H9 (cell line): ENCODE measurements around the gene RANBP3. TPM values are rescaled to one million over a fixed set of nuclear protein-coding genes. Genes with fewer than 3 reads are reported as not detected.

Experiments used
- DNase-seq: peaks from one replicate; pipeline ENCODE4 v3.0.0-alpha.2; 2017
- H2AFZ ChIP-seq: one replicate; pipeline ENCODE4 v1.6.1; 2013; ENCODE audit warnings: mild to moderate bottlenecking, low read length, control low read depth, moderate library complexity
- H2AK5ac ChIP-seq: 2 replicates; pipeline ENCODE4 v1.6.1; 2013; ENCODE audit warnings: low read length, control low read depth, mixed read lengths; ENCODE audit not compliant: insufficient read length
- H2BK120ac ChIP-seq: one replicate; pipeline ENCODE4 v1.6.1; 2013; ENCODE audit warnings: low read depth, mild to moderate bottlenecking, low read length, control low read depth, inconsistent platforms; ENCODE audit not compliant: poor library complexity, severe bottlenecking
- H2BK12ac ChIP-seq: 2 replicates; pipeline ENCODE4 v1.6.1; 2013; ENCODE audit warnings: low read length, control low read depth, mixed read lengths, low read depth; ENCODE audit not compliant: insufficient read length
- H2BK15ac ChIP-seq: 2 replicates; pipeline ENCODE4 v1.6.1; 2013; ENCODE audit warnings: low read depth, low read length, control low read depth
- H2BK20ac ChIP-seq: one replicate; pipeline ENCODE4 v1.6.1; 2013; ENCODE audit warnings: low read depth, mild to moderate bottlenecking, low read length, control low read depth, inconsistent platforms; ENCODE audit not compliant: poor library complexity, severe bottlenecking
- H2BK5ac ChIP-seq: 2 replicates; pipeline ENCODE4 v1.6.1; 2013; ENCODE audit warnings: low read length, control low read depth, mixed read lengths; ENCODE audit not compliant: insufficient read length
- H3K14ac ChIP-seq: 2 replicates; pipeline ENCODE4 v1.6.1; 2013; ENCODE audit warnings: low read length, control low read depth; ENCODE audit not compliant: insufficient read depth
- H3K18ac ChIP-seq: 2 replicates; pipeline ENCODE4 v1.6.1; 2013; ENCODE audit warnings: low read depth, mild to moderate bottlenecking, mixed read lengths, low read length, control low read depth; ENCODE audit not compliant: insufficient read length
- H3K23ac ChIP-seq: 2 replicates; pipeline ENCODE4 v1.6.1; 2013; ENCODE audit warnings: low read length, control low read depth, mixed read lengths, low read depth; ENCODE audit not compliant: insufficient read length
- H3K23me2 ChIP-seq: 2 replicates; pipeline ENCODE4 v1.6.1; 2013; ENCODE audit warnings: low read depth, mild to moderate bottlenecking, mixed read lengths, low read length, control low read depth; ENCODE audit not compliant: insufficient read length, poor library complexity, severe bottlenecking
- H3K27ac ChIP-seq: 2 replicates; pipeline ENCODE4 v1.5.1; 2013; ENCODE audit warnings: low read length, control low read depth, mixed read lengths, low read depth; ENCODE audit not compliant: insufficient read length
- H3K27me3 ChIP-seq: 2 replicates; pipeline ENCODE4 v1.6.1; 2013; ENCODE audit warnings: low read length, control low read depth, inconsistent platforms; ENCODE audit not compliant: insufficient read depth
- H3K4ac ChIP-seq: 2 replicates; pipeline ENCODE4 v1.6.1; 2013; ENCODE audit warnings: low read depth, mild to moderate bottlenecking, control low read depth, inconsistent platforms, low read length, moderate library complexity
- H3K4me1 ChIP-seq: 2 replicates; pipeline ENCODE4 v1.6.1; 2013; ENCODE audit warnings: low read length, control low read depth, inconsistent platforms; ENCODE audit not compliant: insufficient read depth
- H3K4me2 ChIP-seq: 2 replicates; pipeline ENCODE4 v1.6.1; 2013; ENCODE audit warnings: low read length, control low read depth, mixed read lengths; ENCODE audit not compliant: insufficient read length, insufficient read depth
- H3K56ac ChIP-seq: 2 replicates; pipeline ENCODE4 v1.6.1; 2013; ENCODE audit warnings: low read depth, mild to moderate bottlenecking, mixed read lengths, low read length, control low read depth; ENCODE audit not compliant: insufficient read length
- H3K79me1 ChIP-seq: 2 replicates; pipeline ENCODE4 v1.6.1; 2013; ENCODE audit warnings: low read depth, mild to moderate bottlenecking, moderate library complexity, low read length, control low read depth, inconsistent platforms; ENCODE audit not compliant: insufficient read depth, poor library complexity, severe bottlenecking
- H3K79me2 ChIP-seq: 2 replicates; pipeline ENCODE4 v1.6.1; 2013; ENCODE audit warnings: low read length, control low read depth, inconsistent platforms; ENCODE audit not compliant: insufficient read depth
- H3K9ac ChIP-seq: 2 replicates; pipeline ENCODE4 v1.6.1; 2013; ENCODE audit warnings: low read length, control low read depth, mixed read lengths; ENCODE audit not compliant: insufficient read length; ENCODE audit errors: extremely low read depth
- H3K9me3 ChIP-seq: one replicate; pipeline ENCODE4 v1.6.1; 2013; ENCODE audit warnings: low read depth, low read length, inconsistent platforms; ENCODE audit not compliant: control insufficient read depth
- H3T11ph ChIP-seq: one replicate; pipeline ENCODE4 v1.6.1; 2013; ENCODE audit warnings: mild to moderate bottlenecking, low read length, control low read depth, inconsistent platforms
- H4K20me1 ChIP-seq: one replicate; pipeline ENCODE4 v1.6.1; 2013; ENCODE audit not compliant: control insufficient read depth, insufficient read length, insufficient read depth
- H4K5ac ChIP-seq: 2 replicates; pipeline ENCODE4 v1.6.1; 2013; ENCODE audit warnings: low read depth, mild to moderate bottlenecking, mixed read lengths, low read length, control low read depth; ENCODE audit not compliant: insufficient read length
- H4K8ac ChIP-seq: replicated peaks from 2 replicates; pipeline ENCODE4 v1.6.1; 2013; ENCODE audit warnings: low read length, control low read depth, mixed read lengths, low read depth; ENCODE audit not compliant: insufficient read length
- H4K91ac ChIP-seq: 2 replicates; pipeline ENCODE4 v1.6.1; 2013; ENCODE audit warnings: low read depth, mild to moderate bottlenecking, moderate library complexity, mixed read lengths, low read length, control low read depth; ENCODE audit not compliant: insufficient read length
- H3K27ac Mint-ChIP-seq, 3 experiments: 2 replicates in 2 of 3; 3 replicates in 1 of 3; pipeline ENCODE4 v1.8.0; 2020 to 2021; ENCODE audit warnings: mixed read lengths in 3 of 3, mild to moderate bottlenecking in 1 of 3, moderate library complexity in 1 of 3
- H3K27me3 Mint-ChIP-seq: 2 replicates; pipeline ENCODE4 v1.8.0; 2021; ENCODE audit warnings: low read depth, mild to moderate bottlenecking, moderate library complexity, mixed read lengths
- H3K36me3 Mint-ChIP-seq, 3 experiments: 2 replicates in 2 of 3; 3 replicates in 1 of 3; pipeline ENCODE4 v1.8.0; 2020 to 2021; ENCODE audit warnings: low read depth in 3 of 3, mixed read lengths in 3 of 3; ENCODE audit not compliant: insufficient read depth in 1 of 3
- H3K4me1 Mint-ChIP-seq, 2 experiments: 2 replicates each; pipeline ENCODE4 v1.8.0; 2020; ENCODE audit warnings: mixed read lengths in 2 of 2
- H3K4me3 Mint-ChIP-seq, 2 experiments: 2 replicates in 1 of 2; 3 replicates in 1 of 2; pipeline ENCODE4 v1.8.0; 2020 to 2021; ENCODE audit warnings: mild to moderate bottlenecking in 2 of 2, mixed read lengths in 2 of 2, moderate library complexity in 1 of 2
- H3K9me3 Mint-ChIP-seq, 2 experiments: 2 replicates in 1 of 2; 3 replicates in 1 of 2; pipeline ENCODE4 v1.8.0; 2020; ENCODE audit warnings: mild to moderate bottlenecking in 2 of 2, mixed read lengths in 2 of 2, moderate library complexity in 1 of 2
- WGBS: extraction: QIAGEN DNeasy Blood & Tissue Kit; methylation state at CpG from one replicate; pipeline ENCODE4 v1.1.7; 2013; ENCODE audit warnings: missing lambda C conversion rate, low lambda C conversion rate, mixed read lengths; ENCODE audit not compliant: insufficient read length; ENCODE audit errors: extremely low coverage; 5-methylcytosine and 5-hydroxymethylcytosine counted together
- total RNA-seq: library from RNA; stranded (reverse); gene quantifications from 2 replicates; pipeline ENCODE4 v1.2.1, GENCODE V29; 2021
- TF ChIP-seq, protein P1 (sequence below): fragments of 200-600 bp; sonication (generic); conservative IDR thresholded peaks from 3 replicates; pipeline ENCODE4 v1.8.0; 2021; ENCODE audit warnings: antibody characterized with exemption, mild to moderate bottlenecking

Gene RANBP3
- total RNA-seq, 1 experiment from 2014 or later: 86.5 TPM

DNA sequence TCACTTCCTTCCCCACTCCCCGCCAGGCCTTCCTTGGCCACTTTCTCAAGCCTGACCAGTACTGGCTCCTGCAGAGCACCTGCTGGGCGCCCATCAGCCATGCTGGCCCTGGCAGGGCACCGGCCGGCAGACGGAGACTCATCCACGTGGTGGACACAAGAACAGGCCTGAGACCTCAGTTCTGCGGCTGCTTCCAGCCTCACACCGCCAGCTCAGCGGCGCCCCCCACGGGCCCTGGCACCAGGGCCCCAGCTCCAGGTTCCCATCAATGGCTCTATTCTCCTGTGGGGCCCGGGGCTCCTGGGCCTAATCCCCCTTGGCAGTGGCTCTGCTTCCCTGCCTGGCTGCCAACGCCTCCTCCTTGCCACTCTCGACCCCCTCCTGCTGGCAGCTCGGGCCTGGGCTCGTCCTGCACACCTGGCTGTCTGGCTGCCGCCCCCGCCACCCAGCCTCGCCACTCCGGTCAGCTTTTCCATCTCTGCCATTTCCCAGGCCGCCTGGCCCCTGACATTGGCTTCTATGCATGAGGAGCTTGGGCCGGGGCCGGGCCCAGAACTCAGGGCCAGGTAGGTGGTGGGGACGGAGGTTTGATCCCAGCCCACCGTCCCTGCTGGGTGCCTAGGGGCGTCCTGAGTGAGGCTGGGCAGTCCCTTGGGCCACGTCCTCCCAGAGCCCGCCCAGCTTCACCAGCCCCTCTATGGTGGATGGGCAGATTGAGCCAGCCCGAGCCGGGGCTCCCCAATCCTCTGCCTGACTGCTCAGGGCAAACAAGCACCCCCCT lies 80.6 kb downstream of the RANBP3 start:
- no peak for DNase-seq
- Histone ChIP-seq H3K27ac (no peak overlapping the region), H2AK5ac (no peak overlapping the region), H3K18ac (no peak overlapping the region), H3K9ac (no peak overlapping the region), H2BK5ac (no peak overlapping the region), H3K79me1 (peaks cover 1% of the 10 kb centered on the region), H3K14ac (no peak overlapping the region), H3K9me3 (no peaks in the 10 kb centered on the region), H4K5ac (no peak overlapping the region), H2BK12ac (no peak overlapping the region), H3K56ac (no peak overlapping the region), H4K8ac (no peak overlapping the region), H4K91ac (no peak overlapping the region), H2BK15ac (no peak overlapping the region), H3K23me2 (no peaks in the 10 kb centered on the region), H3K4ac (no peak overlapping the region), H3K79me2 (peaks cover 10% of the 10 kb centered on the region; the same call in 1 of the 2 replicates), H3K4me2 (no peak overlapping the region), H3T11ph (no peak overlapping the region), H2BK20ac (no peak overlapping the region), H3K4me1 (no peaks in the 10 kb centered on the region; the same call in 1 of the 2 replicates), H3K23ac (no peak overlapping the region), H4K20me1 (no peaks in the 10 kb centered on the region), H2AFZ (no peak overlapping the region), H3K27me3 (no peaks in the 10 kb centered on the region), H2BK120ac (no peak overlapping the region)
- TF ChIP-seq, protein P1, sequence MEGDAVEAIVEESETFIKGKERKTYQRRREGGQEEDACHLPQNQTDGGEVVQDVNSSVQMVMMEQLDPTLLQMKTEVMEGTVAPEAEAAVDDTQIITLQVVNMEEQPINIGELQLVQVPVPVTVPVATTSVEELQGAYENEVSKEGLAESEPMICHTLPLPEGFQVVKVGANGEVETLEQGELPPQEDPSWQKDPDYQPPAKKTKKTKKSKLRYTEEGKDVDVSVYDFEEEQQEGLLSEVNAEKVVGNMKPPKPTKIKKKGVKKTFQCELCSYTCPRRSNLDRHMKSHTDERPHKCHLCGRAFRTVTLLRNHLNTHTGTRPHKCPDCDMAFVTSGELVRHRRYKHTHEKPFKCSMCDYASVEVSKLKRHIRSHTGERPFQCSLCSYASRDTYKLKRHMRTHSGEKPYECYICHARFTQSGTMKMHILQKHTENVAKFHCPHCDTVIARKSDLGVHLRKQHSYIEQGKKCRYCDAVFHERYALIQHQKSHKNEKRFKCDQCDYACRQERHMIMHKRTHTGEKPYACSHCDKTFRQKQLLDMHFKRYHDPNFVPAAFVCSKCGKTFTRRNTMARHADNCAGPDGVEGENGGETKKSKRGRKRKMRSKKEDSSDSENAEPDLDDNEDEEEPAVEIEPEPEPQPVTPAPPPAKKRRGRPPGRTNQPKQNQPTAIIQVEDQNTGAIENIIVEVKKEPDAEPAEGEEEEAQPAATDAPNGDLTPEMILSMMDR: peak; percentile 58
- H3K27ac Mint-ChIP-seq: no peak overlapping the region
- no peaks in the 10 kb centered on the region for H3K27me3 Mint-ChIP-seq
- H3K4me1 Mint-ChIP-seq: peaks cover under 1% of the 10 kb centered on the region in 2 experiments; a peak in 3 of 4 replicates
- no peaks in the 10 kb centered on the region for H3K9me3 Mint-ChIP-seq
- no CpG with 5 or more reads among the region's 30 CpGs for WGBS
- H3K36me3 Mint-ChIP-seq: peaks cover 15 to 24% (median 18%) of the 10 kb centered on the region in 3 experiments
- H3K4me3 Mint-ChIP-seq: no peak overlapping the region
